NCI-H748 treated with DMSO at 0.1 percent for 48 hours (cell line): ENCODE data around the gene OCA2.
"Not testable (repeated sequence)": the region's sequence is repeated elsewhere in the genome, so short reads cannot be mapped to it uniquely, and the experiment has no call there.

Experiments used
- DNase-seq: peaks from one replicate; lab custom pipeline; 2025; lab: John Stamatoyannopoulos, UW

The OCA2 gene

GRCh38 chr15:27871078-27871901 lies 227.8 kb downstream of the OCA2 start:
- DNase-seq, result no peak

DNA sequence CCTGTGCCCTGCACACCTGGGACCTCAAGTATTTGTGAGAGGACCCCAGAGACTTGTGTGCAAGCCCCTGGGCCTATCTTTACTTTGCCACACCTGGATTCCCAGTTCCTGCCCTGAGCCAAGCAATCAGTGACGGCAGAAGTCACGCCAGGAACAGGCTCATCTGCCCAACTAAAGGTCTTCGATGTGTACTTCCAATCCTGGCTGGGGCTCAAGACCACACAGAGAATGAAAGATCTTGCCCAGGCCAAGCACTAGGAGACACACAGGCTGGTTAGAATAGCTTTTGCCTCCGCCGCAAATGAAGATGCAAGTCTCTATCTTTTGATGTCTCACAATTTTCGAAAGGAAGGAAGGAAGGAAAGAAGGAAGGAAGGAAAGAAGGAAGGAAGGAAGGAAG lies 228.8 kb downstream of the OCA2 start:
- DNase-seq, result no peak

DNA sequence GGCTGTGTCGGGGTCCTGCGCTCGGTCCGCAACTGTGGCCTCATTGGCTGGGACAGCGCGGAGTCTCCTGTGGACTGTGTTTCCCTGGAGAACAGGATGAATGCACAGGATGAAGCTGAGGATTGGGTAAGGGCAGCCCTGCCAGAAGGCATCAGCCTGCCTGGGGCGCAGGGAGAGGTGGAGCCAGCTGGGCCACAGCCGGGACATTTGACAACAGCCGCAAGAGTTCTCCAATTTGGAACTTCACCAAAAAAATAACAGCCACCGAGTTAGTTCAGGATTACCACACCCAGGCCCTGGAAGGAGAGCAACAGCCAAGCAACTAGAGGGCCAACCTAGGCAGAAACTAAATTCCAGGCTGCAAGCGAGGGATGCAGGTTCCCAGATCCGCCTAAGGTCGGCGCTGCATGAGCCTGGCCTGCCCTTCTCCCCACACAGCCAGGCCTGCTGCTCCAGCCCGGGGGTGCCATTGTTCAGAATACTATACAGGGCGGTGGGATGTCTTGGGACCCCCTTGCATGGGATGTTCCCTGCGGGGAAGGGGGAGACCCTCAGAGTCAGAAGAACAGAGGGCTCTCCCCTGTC lies 229.3 kb downstream of the OCA2 start:
- DNase-seq, result no peak

DNA sequence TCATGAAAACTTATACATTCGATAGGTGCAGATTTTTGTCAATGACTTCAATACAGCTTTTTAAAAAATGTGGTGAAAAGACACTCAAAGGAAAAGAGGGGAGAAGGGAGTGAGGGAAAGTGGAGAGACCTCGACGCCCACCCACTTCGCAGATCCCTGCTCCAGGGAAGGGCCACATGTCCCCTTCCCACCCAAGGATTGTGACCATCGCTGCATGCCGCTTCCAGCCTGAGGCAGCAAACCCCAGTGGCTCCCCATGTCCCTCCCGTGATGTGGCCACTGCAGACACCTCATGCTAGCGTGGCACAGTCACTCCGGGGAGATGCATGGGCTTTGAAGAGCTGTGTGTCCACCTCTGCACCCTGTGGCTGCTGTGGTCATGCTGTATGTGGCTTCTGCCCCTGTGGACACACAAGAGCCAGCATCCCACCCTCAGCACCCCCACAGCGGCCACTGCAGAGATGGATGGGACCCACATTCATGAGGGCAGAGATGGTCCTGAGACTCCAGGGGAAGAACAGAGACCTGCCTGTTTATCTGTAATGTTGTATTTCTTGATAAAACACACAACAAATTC lies 230.2 kb downstream of the OCA2 start:
- no peak for DNase-seq

- no peak for DNase-seq
Observed at GRCh38 chr15:27867861-27868260, 231.3 kb downstream of the OCA2 start.

DNA sequence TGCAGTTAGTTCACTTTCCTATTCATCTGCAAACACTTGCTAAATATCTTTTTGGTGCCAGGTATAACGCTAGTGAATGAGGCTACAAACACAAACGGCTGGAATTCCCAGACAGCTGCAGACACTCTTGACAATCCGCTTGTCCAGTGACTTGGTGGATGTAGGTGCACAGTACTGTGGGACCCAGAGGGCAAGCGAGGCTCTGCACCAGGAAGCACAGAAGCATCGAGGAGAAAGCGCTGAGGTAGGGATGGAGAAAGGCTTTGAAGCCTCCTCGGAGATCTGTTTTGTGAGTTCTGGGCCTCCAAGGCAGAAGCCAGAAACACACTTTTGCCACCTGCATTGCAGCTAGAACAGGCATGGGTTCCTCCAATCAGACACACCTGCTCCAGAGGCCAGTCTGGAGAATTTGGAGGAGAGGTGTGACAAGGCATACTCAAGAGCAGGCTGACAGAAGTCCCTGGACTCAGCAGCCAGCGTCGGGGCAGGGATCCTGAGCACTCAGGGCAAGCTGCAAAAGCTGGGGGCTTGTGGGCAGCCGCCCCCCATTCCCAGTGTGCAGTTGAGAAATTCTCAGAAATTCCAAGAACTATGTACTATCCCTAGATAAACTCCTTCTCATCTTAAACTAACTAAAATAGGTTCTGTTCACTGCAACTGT lies 232.5 kb downstream of the OCA2 start:
- no peak for DNase-seq

GRCh38 chr15:27865926-27866325 lies 233.2 kb downstream of the OCA2 start:
- no peak for DNase-seq

DNA sequence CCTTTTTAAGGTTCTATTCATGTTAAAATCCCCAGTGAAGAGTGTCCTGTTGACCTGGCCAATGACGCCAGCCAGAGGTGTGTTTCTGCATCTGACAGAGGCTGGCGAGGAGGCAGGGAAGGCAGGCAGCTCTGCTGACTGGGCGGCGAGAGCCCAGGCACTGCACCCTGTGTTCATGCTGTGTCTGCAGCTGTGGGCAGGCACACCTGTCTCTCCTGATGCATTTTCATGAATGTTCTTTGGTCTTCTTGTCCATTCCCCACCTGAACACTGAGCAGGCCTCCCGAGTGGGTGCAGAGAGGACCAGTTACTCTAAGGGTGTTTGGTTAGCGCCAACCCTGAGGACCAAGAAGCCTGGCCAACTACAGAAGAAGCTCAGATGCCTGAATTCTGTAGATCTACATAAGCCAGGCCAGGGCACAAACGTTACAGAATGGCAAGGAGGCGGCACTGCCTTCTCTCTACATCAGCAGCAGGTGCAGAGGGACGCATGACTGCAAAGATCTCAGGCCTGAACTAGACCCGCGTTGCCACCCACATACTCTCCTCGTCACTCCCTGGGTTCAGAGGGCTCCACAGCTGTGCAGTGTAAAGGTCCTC lies 233.7 kb downstream of the OCA2 start:
- DNase-seq, result no peak

DNA sequence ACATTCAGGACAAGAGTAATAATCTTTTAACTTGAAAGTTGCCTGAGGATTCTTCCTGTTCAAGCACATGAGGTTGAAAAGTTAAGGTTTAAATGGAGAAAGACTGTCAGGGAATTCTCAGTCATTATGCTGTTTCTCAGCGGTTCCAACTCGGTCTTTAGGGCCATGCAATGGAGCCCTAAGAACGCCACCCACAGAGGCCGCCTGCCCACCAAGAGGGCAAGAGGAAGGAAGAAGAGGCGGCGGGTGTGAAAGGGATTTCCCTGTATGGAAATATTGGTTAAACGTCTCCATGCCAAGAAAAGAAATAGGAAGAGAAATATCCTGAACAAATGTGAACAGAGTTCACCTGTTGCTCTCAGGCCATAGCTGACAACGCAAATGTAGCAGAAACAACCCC lies 234.4 kb downstream of the OCA2 start:
- no peak for DNase-seq

DNA sequence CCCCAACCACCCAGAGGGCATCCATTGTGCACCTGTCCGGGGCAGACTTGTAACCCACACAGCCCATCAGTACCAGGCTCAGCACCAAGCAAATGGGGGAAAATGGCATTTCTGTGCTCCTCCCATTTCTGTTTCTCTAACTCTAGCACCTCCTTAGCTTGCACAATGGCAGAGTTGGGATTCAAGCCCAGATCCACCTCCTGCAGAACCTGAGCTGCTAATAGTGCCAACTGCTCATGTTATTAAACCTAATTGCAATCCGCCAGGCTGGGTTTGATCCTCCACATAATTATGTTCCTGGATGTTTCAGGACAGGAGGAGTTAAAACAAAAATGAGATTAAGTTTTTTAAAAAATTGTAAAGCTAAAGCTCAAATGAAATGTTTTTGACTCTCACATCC lies 235.0 kb downstream of the OCA2 start:
- no peak for DNase-seq

- no peak for DNase-seq
Observed at GRCh38 chr15:27863000-27863399, 236.1 kb downstream of the OCA2 start.

DNA sequence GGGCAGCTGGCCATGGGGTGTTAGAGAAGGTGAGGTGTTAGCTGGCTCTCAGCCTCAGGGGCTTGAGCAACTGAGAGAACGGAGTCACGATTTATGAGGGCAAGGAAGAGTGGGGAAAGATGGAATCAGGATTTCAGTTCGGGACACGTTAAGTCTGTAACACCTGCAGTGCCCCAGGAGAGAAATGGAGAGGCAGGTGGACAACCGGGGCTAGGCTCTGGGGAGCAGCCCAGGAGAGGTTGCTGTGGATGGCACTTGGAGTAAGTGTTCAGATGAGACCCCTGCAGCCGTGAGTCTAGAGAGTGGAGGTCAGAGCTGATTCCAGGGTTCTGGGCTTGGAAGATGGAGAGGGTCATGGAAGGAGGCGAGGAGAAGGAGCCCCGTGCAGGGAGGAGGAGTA lies 237.9 kb downstream of the OCA2 start:
- no peak for DNase-seq

DNA sequence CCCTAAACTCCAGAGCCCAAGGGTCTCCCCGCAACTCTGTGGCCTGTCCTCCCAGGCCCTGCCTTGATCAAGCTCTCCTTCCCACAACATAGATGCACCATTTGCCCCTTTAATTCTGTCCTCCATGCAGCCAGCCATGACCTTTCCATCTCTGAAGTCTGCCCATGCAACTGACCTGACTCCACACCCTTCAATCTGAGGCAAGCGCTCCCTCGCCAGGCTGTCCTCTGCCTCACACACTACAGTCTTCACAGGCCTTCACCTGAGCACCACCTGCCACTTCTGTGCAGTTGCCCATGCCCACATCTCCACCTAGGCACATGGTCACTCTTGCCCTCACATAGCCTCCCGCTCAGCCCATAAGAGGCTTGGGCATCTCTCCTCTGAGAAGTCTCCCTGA lies 244.0 kb downstream of the OCA2 start:
- no peak for DNase-seq

DNA sequence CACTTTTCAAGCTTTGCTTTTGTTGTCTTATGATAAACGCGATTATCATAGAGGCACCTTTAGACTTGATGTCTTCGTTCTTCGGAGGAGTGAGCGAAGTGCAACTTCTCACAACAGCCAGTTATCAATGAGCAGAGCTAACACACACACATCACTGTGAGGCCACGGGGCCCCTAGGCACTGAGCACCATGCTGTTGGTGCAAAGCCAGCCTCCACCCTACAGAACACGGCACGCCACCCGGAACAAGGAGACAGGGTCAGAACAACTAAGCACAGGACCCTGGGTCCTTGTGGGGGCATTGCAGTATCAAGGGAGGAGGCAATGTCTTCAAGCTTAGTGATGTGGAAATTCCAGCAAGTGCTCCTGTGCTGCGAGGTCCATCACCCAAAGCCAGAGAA lies 244.5 kb downstream of the OCA2 start:
- no peak for DNase-seq

DNA sequence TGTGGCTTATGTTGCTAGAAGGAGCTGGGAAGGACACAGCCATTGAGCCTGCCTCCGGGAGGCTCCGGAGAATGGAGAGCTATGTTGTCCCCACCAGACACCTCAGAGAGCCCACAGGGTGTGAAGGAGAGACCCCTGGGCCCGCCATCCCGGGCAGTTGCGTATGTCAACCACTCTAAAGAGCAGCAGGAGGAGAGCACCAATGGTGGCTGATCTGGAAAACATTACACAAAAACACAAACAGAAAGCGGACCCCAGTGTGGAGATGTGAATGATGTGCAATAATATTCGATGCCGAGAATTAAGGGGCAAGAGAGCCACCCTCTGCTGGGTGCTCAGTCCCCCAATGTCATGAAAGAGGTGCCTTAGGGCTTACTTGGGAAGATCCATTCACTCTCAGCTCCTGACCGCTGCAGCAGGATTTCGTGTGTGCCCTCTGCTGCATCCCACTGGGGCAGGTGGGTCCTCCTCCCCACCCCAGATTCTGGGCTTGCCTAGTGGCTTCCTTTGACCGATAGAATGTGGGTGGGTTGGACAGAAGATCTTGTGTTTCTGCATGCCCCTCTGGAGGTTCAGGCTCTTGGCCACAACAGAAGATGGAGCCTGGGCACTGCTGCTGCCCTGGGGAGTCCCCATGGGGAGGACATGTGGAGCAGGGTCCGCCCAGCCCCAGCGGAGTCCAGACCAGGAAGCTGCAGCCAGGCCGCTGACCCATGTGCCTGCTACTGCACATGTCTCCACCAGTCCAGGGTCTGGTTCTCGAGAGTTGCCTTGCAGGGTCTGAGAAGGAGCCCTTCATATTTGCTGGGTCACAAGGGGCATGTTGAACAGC lies 245.3 kb downstream of the OCA2 start:
- DNase-seq, result no peak

DNA sequence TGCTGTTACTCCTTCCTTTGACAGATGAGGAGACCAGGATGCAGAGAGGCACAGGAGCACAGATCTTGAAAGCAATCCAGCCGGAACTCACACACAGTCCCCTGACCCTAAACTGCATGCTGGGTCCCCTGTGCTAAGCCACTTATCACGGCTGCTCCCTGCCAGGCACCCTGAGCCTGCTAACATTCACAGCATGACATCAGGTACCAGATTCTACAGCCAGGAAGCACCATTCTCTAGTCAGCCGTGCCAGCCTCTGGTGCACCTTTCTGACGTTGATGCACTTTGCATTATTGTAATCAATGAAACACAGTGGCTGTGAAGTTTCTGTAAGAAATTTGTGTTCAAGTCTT lies 247.3 kb downstream of the OCA2 start:
- DNase-seq, result no peak

- DNase-seq, result no peak
Observed at GRCh38 chr15:27850981-27851857, 247.9 kb downstream of the OCA2 start.

DNA sequence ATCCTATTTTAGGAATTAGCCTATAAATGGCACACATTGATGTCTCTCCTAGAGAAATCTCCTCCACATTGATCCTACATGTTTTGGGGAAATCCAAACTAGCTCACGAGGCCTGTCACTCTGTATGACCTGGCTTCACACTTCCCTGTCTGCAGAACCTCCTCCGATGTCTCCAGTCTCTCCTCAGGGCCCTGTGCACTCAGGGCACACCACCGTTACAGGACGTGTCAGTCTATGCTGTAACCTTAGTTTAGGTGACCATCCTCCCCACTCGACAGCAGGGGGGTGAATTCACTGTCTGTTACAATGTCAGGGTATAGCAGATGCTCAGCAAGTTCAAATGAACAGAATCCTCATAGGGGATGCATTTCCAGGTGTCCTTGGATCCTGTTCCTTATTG lies 249.1 kb downstream of the OCA2 start:
- no peak for DNase-seq

- DNase-seq, result not testable (repeated sequence)
Observed at GRCh38 chr15:27848936-27849335, 250.2 kb downstream of the OCA2 start.

DNA sequence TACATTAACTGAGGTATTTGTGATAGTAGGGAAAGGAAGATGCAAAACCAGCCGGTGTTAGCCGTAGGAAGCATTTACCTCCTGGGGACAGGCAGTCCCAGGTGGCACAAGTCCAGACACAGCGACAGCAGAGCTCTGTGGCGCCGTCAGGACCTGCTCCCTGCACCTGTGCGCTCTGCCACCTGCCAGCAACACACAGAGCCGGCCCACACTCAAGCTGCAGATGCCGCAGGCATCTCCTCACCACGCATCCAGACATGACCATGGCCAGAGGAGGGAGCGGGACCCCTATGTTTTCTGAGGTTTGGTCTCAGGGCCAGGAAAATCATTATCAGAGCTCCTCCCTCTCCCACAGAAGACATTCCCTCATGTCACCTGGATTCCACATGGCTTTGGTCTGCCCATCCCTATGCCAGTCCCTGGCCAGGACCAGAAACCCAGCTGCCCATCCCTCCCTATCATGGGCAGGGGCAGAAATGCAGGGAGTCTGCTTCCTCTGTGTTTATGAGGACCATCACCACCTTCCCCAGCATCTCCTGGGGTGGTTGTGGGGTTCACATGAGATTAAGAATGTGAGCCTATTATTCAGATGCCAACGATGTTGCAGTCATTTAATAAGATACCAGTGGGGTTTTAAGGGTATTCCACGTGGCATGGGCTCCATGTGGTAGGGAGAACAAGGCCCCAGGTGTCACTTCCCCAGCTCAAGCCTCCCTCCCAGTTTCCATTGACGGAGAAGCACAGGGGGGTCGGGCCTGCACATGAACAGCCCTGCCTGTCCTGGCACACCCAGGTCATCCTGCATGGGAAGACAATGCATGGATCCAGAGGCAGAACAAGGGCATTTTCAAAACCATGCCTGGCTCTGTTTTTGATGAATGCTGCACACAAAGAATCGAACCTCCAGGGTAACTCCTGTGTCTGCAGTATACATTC lies 251.1 kb downstream of the OCA2 start:
- no peak for DNase-seq
